Measurements from ENCODE around the gene DNHD1.

The DNHD1 gene

DNA sequence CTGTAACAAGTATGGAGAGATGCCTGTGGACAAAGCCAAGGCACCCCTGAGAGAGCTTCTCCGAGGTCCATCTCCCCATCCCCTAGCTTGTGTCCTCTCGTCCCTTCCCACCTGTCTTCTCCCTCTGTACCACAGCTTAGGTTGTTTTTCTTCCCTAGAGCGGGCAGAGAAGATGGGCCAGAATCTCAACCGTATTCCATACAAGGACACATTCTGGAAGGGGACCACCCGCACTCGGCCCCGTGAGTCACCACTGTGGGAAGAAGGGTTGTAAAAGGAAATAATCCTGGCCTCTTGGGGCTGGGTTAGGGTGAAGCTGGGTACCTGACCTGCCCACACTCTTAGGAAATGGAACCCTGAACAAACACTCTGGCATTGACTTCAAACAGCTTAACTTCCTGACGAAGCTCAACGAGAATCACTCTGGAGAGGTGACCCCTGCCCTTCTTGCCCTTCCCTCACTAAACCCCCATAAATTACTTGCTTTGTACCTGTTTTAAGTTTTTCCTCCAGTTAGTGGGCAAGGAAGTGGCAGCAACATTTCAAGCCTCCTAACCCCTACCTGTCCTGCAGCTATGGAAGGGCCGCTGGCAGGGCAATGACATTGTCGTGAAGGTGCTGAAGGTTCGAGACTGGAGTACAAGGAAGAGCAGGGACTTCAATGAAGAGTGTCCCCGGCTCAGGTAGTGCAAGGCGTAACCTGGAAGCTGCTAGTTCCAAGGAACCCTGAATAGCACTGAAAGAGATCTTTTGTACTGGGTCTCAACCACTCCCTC lies 111.8 kb downstream of the DNHD1 start:
- WGBS = 97% methylated on average over 14 of the region's 14 CpGs
- no peak overlapping the region; the same call in 1 of the 2 replicates for H3K27ac ChIP-seq (ENCODE audit: low read depth, low read length)
- H3K4me1 ChIP-seq (ENCODE audit: insufficient read depth, low read length) = peaks cover 35% of the 10 kb centered on the region

DNA sequence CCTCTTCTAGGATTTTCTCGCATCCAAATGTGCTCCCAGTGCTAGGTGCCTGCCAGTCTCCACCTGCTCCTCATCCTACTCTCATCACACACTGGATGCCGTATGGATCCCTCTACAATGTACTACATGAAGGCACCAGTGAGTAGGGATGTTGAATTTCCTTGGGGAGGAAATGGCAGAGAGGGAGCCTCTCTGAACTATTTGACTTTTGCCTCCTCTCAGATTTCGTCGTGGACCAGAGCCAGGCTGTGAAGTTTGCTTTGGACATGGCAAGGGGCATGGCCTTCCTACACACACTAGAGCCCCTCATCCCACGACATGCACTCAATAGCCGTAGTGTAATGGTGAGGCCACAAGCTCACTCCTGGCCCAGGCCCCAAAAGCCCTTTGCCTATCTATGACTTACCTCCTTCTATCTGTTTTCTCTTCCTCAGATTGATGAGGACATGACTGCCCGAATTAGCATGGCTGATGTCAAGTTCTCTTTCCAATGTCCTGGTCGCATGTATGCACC lies 112.5 kb downstream of the DNHD1 start:
- Histone ChIP-seq H3K4me3 (ENCODE audit: low read length) (no peak overlapping the region), H3K4me1 (ENCODE audit: insufficient read depth, low read length) (peaks cover 35% of the 10 kb centered on the region), H3K9ac (ENCODE audit: low read depth, low read length) (no peak overlapping the region), H3K9me3 (ENCODE audit: insufficient read depth, low read depth, low read length) (no peaks in the 10 kb centered on the region), H3K27ac (ENCODE audit: low read depth, low read length) (no peak overlapping the region; the same call in 1 of the 2 replicates), H3K36me3 (ENCODE audit: insufficient read depth, low read length) (peaks cover 48% of the 10 kb centered on the region), H3K27me3 (ENCODE audit: insufficient read depth, low read length) (no peaks in the 10 kb centered on the region)
- WGBS = 97% methylated on average over 7 of the region's 8 CpGs

More for the DNA sequence above, 111.8 kb downstream of the DNHD1 start:
- H3K9ac ChIP-seq (ENCODE audit: low read depth, low read length) = no peak overlapping the region
- peaks cover 48% of the 10 kb centered on the region for H3K36me3 ChIP-seq (ENCODE audit: insufficient read depth, low read length)
- no peaks in the 10 kb centered on the region for H3K27me3 ChIP-seq (ENCODE audit: insufficient read depth, low read length)
- no peaks in the 10 kb centered on the region for H3K9me3 ChIP-seq (ENCODE audit: insufficient read depth, low read depth, low read length)
- no peak overlapping the region for H3K4me3 ChIP-seq (ENCODE audit: low read length)

DNA sequence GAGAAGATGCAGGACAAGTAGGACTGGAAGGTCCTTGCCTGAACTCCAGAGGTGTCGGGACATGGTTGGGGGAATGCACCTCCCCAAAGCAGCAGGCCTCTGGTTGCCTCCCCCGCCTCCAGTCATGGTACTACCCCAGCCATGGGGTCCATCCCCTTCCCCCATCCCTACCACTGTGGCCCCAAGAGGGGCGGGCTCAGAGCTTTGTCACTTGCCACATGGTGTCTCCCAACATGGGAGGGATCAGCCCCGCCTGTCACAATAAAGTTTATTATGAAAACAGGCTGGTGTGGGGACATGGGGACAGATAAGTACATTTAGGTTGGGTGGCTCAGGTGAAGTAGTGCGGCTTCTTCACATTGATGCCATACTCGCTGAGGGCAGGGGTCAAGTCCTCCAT lies 113.5 kb downstream of the DNHD1 start:
- Histone ChIP-seq H3K4me3 (ENCODE audit: low read length) (peak overlapping the region; percentile 88), H3K9ac (ENCODE audit: low read depth, low read length) (no peak overlapping the region), H3K27ac (ENCODE audit: low read depth, low read length) (no peak overlapping the region), H3K4me1 (ENCODE audit: insufficient read depth, low read length) (peaks cover 26% of the 10 kb centered on the region), H3K27me3 (ENCODE audit: insufficient read depth, low read length) (no peaks in the 10 kb centered on the region), H3K36me3 (ENCODE audit: insufficient read depth, low read length) (peaks cover 55% of the 10 kb centered on the region), H3K9me3 (ENCODE audit: insufficient read depth, low read depth, low read length) (no peaks in the 10 kb centered on the region)
- WGBS = 90% methylated on average over 6 of the region's 6 CpGs

DNA sequence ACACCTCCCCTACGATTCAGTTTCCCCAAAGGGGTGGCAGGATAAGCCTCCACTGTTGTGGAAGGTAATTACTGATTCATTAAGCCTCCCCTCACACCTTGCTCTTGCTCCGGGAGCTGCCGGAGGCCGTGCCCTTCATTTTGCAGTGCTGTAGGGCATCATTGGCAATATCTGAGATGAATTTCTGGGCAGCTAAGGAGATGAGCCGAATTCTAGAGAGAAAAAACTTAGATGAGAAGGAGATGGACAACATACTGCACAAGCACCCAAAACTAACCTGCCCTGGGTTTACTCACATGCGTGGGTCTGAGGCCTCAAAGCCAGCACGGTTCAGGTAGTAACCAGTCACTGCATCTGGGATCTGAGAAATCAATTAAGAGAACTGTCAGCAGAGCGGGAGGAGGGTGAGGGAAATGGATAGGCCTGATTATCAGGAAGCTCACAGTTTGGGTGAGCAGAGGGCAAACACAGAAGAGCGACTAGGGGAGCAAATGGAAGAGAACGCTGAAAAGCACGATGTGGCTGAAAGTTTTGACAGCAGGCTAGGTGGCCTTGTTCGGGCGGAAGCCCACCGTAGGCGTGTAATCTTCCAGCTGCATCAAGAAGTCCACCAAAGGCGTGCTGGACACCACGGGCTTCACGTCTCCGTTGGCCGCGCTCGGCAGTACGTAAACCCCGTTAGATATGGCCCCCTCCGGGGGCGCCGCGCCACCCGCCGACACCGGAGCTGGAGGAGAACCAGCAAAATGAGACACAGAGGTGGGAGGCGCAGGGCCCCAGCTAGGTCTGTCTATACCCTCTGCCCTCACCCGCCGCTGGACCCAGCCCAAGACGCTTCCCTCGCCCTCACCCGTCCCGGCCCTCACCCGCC lies 114.2 kb downstream of the DNHD1 start:
- Histone ChIP-seq H3K27me3 (ENCODE audit: insufficient read depth, low read length) (no peaks in the 10 kb centered on the region), H3K27ac (ENCODE audit: low read depth, low read length) (peak overlapping the region; percentile 99), H3K9ac (ENCODE audit: low read depth, low read length) (peak overlapping the region; percentile 92), H3K4me1 (ENCODE audit: insufficient read depth, low read length) (peaks cover 22% of the 10 kb centered on the region), H3K4me3 (ENCODE audit: low read length) (peak overlapping the region; percentile 88), H3K9me3 (ENCODE audit: insufficient read depth, low read depth, low read length) (no peaks in the 10 kb centered on the region), H3K36me3 (ENCODE audit: insufficient read depth, low read length) (peaks cover 62% of the 10 kb centered on the region)
- WGBS = 18% methylated on average over 39 of the region's 39 CpGs

DNA sequence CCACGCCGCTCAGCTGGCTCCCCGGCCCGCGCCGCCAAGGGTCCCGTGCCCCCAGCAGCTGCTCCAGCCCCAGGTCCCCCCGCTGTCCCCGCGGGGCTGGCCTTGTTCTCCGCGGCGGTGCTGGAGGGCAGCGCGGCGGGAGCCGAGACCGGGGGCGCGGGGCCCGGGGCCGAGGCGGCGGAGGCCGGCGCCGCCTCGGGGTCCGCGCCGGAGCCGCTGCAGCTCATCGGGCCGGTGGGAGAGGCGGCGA lies 114.8 kb downstream of the DNHD1 start:
- Histone ChIP-seq H3K9me3 (ENCODE audit: insufficient read depth, low read depth, low read length) (no peaks in the 10 kb centered on the region), H3K36me3 (ENCODE audit: insufficient read depth, low read length) (peaks cover 62% of the 10 kb centered on the region), H3K9ac (ENCODE audit: low read depth, low read length) (peak overlapping the region; percentile 92), H3K27ac (ENCODE audit: low read depth, low read length) (peak overlapping the region; percentile 99), H3K4me3 (ENCODE audit: low read length) (peak overlapping the region; percentile 88), H3K4me1 (ENCODE audit: insufficient read depth, low read length) (peaks cover 17% of the 10 kb centered on the region; the same call in 1 of the 2 replicates), H3K27me3 (ENCODE audit: insufficient read depth, low read length) (no peaks in the 10 kb centered on the region)
- WGBS = 0% methylated on average over 36 of the region's 36 CpGs

DNA sequence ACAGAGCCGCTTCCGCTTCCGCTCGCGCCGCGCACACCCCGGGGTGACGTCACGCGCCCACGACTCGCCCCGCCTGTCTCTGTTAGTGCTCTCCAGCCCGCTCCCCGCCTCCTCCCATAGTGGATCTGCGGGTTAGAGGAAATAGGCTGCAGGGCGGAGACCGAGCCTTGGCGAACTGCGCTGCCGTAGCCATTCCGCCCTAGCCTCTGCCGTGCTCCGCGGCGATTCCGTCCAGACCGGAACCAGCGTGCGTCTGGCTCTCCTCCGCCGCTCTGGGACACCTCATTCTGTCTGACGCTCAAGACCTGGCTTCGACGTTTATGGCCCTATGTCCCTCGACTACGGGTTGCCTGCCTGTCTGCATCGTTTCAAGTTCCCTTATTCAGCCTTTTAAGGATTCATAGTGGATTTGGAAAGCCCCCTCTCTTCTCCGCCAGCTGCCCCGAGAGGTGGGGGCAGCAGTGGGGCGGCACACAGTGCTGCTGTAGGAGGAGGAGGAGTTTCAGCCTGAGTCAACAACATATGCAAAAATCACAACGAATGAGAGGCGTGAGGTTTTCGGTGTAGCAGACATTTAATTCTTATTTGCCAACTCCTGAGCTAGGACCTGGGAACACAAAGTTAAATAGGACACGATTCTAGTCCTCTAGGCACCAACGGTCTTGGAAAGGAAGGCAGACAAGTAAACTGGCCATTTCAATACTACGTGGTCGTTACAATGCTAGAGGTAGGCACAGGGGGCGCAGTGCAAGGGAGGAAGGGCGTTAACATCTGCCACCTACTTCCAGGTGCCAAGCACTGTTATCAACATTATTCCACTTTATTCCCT lies 115.3 kb downstream of the DNHD1 start, which contains the start of gene TAF10:
TAF10 (minus strand) TSS at position 4 of the 829 bp plus-strand sequence. CDS start 27 bp downstream, outside the sequence.
- Histone ChIP-seq H3K4me3 (ENCODE audit: low read length) (peak within 1 kb of the TSS; percentile 88), H3K27ac (ENCODE audit: low read depth, low read length) (peak within 1 kb of the TSS; percentile 99), H3K27me3 (ENCODE audit: insufficient read depth, low read length) (no peaks in the 10 kb centered on the region), H3K9ac (ENCODE audit: low read depth, low read length) (peak within 1 kb of the TSS; percentile 92), H3K36me3 (ENCODE audit: insufficient read depth, low read length) (peaks cover 59% of the 10 kb centered on the region), H3K4me1 (ENCODE audit: insufficient read depth, low read length) (peaks cover 13% of the 10 kb centered on the region; the same call in 1 of the 2 replicates), H3K9me3 (ENCODE audit: insufficient read depth, low read depth, low read length) (no peaks in the 10 kb centered on the region)
- WGBS = under 1% methylated on average over 49 of the region's 51 CpGs

DNA sequence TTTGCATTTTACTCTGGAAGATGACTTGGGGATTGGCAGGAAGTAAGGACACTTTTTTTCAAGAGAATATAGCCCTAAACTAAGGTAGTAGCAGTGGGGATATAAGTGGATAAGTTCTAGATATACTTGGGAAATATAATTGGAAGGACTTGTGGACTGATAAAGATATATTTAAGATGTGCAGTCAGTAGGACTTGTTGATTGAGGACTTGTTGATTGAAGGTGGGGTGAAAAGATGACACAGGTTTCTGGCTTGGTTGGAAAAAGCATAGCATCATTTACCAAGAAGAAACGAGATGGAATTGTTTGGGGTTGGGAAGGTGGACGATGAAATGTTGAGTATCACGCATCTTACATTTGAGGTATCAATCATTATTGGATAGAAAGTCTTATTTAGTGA lies 116.4 kb downstream of the DNHD1 start:
- H3K9me3 ChIP-seq (ENCODE audit: insufficient read depth, low read depth, low read length) = no peaks in the 10 kb centered on the region
- peak overlapping the region; percentile 88; the same call in 1 of the 2 replicates for H3K4me3 ChIP-seq (ENCODE audit: low read length)
- no peak overlapping the region for H3K27ac ChIP-seq (ENCODE audit: low read depth, low read length)
- no peaks in the 10 kb centered on the region for H3K27me3 ChIP-seq (ENCODE audit: insufficient read depth, low read length)
- peaks cover 15% of the 10 kb centered on the region; the same call in 1 of the 2 replicates for H3K4me1 ChIP-seq (ENCODE audit: insufficient read depth, low read length)
- peaks cover 48% of the 10 kb centered on the region for H3K36me3 ChIP-seq (ENCODE audit: insufficient read depth, low read length)
- no peak overlapping the region for H3K9ac ChIP-seq (ENCODE audit: low read depth, low read length)
- WGBS = 90% methylated on average over 3 of the region's 3 CpGs

DNA sequence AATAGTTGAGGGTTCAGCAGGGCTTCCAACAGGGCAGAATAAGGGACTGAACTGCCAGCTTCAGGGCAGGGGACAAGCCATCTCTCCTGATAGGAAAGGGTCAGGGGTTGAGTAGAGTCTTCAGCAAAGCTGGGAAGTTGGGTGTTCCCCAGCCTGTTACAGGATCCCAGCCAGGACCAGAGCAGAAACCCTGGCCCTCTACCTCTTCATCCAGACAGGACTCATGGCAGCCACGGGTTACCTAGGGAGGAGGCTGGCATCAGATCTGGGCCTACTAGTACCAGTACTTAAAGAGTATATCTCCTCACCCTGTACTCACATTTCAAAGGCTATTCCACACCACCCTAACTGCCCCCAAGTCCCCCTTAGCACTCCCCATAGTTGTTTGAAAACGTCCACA lies 117.4 kb downstream of the DNHD1 start:
- WGBS = 86% methylated on average over 2 of the region's 2 CpGs
- Histone ChIP-seq H3K9me3 (ENCODE audit: insufficient read depth, low read depth, low read length) (no peaks in the 10 kb centered on the region), H3K4me1 (ENCODE audit: insufficient read depth, low read length) (peaks cover 18% of the 10 kb centered on the region), H3K27ac (ENCODE audit: low read depth, low read length) (no peak overlapping the region), H3K36me3 (ENCODE audit: insufficient read depth, low read length) (peaks cover 39% of the 10 kb centered on the region), H3K4me3 (ENCODE audit: low read length) (no peak overlapping the region), H3K27me3 (ENCODE audit: insufficient read depth, low read length) (no peaks in the 10 kb centered on the region), H3K9ac (ENCODE audit: low read depth, low read length) (no peak overlapping the region)

DNA sequence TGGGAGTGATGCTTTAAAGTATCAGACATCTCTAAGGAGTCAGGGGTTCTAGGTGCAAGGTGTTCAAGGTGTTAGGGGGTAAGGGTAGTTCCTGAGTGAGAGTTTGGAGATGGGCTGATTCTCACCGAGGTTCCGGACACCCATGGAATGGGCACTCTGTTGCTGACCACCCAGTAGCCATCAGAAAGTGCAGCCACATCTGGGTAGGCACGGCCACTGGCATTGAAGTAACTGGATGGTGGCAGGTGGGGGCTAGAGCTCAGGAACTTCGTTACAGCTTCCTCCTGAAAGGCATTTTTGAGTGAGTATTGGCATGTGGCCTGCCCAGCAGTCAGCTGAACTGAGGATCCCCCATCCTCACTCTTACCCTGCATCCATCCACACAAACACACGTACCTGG lies 118.0 kb downstream of the DNHD1 start:
- Histone ChIP-seq H3K36me3 (ENCODE audit: insufficient read depth, low read length) (peaks cover 33% of the 10 kb centered on the region), H3K27me3 (ENCODE audit: insufficient read depth, low read length) (no peaks in the 10 kb centered on the region), H3K4me1 (ENCODE audit: insufficient read depth, low read length) (peaks cover 24% of the 10 kb centered on the region), H3K9me3 (ENCODE audit: insufficient read depth, low read depth, low read length) (no peaks in the 10 kb centered on the region), H3K4me3 (ENCODE audit: low read length) (no peak overlapping the region), H3K27ac (ENCODE audit: low read depth, low read length) (no peak overlapping the region), H3K9ac (ENCODE audit: low read depth, low read length) (no peak overlapping the region)
- 92% methylated on average over 5 of the region's 5 CpGs for WGBS

DNA sequence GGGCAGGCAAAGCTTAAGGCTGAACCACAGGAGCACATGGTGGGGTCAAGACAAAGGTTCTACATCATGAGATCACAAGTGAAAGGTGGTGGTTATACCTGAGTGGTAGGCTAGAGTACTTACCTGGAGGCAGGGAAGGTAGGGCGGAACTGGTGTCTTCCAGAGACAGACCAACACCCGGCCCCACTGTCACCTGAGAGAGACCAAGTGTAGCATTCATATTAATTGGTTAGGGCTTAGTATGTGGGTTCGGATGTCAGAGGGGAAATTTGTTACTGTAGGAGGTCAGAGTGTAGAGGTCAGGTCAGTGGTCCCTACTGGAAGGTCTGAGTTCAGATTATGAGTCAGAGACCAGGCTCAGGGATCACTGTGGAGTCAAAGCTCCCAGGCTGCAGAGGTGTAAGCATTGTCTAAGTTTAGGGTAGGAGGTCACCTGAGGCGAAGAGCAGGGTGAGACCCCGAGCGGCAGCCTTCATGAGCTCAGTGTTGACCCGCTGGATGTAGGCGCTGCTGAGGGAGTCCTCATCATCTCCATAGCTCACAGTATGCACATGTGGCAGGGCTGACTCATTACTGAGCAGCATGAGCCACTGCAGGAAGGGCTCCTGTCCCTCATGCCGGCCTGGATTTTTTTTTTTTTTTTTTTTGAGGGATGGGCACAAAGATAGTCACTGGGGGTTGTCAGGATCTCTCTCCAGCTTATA lies 119.0 kb downstream of the DNHD1 start:
- WGBS = 92% methylated on average over 9 of the region's 9 CpGs
- Histone ChIP-seq H3K36me3 (ENCODE audit: insufficient read depth, low read length) (peaks cover 23% of the 10 kb centered on the region), H3K4me3 (ENCODE audit: low read length) (no peak overlapping the region), H3K9ac (ENCODE audit: low read depth, low read length) (no peak overlapping the region), H3K27ac (ENCODE audit: low read depth, low read length) (no peak overlapping the region), H3K27me3 (ENCODE audit: insufficient read depth, low read length) (no peaks in the 10 kb centered on the region), H3K9me3 (ENCODE audit: insufficient read depth, low read depth, low read length) (no peaks in the 10 kb centered on the region), H3K4me1 (ENCODE audit: insufficient read depth, low read length) (peaks cover 29% of the 10 kb centered on the region)

All from HUES64 (cell line).